Measurements from ENCODE around the gene FBXO22.
"Not testable (repeated sequence)": the region's sequence is repeated elsewhere in the genome, so short reads cannot be mapped to it uniquely, and the experiment has no call there.

FBXO22 gene

DNA sequence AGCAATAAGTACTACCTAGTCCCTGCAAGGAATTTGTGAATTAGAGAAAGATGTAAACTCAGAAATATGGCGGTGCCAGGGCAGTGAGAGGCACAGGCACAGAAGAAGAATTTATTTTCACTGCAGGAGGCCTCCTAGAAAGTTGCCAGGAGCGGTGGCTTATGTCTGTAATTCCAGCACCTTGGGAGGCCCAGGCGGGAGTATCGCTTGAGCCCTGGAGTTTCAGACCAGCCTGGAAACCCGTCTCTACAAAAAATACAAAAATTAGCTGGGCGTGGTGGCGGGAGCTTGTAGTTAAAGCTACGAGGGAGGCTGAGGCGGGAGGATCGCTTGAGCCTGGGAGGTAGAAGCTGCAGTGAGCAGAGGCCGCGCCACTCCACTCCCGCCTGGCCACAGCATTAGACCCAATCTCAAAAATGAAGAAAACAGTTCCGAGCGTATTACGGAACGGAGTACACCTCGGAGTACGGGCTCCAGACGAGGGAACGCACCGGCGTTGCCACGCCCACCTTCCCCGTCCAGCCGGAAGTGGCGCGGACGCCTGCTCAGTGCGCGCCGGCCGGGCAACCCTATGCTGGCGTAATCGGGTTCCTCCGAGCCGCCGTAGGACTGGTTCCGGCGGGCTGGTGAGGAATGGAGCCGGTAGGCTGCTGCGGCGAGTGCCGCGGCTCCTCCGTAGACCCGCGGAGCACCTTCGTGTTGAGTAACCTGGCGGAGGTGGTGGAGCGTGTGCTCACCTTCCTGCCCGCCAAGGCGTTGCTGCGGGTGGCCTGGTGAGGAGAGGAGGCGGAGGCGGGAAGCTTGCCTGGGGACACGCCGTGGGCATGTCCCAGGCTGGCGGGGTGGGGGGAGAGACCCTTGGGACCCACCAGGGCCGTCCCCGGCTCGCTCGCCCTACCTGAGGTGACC is at the start of gene FBXO22:
Gene FBXO22 (plus strand): TSS at position 548 of the 909 bp plus-strand sequence. CDS start 86 bp downstream, at position 634.
- Histone ChIP-seq H3K4me3 (ENCODE audit: low read depth, low read length) (peak within 1 kb of the TSS; percentile 93), H3K27me3 (replicated peaks) (no peaks in the 10 kb centered on the region), H3K27ac (peak within 1 kb of the TSS; percentile 44), H3K36me3 (replicated peaks) (peaks cover 13% of the 10 kb centered on the region)
- TF ChIP-seq, protein P1, sequence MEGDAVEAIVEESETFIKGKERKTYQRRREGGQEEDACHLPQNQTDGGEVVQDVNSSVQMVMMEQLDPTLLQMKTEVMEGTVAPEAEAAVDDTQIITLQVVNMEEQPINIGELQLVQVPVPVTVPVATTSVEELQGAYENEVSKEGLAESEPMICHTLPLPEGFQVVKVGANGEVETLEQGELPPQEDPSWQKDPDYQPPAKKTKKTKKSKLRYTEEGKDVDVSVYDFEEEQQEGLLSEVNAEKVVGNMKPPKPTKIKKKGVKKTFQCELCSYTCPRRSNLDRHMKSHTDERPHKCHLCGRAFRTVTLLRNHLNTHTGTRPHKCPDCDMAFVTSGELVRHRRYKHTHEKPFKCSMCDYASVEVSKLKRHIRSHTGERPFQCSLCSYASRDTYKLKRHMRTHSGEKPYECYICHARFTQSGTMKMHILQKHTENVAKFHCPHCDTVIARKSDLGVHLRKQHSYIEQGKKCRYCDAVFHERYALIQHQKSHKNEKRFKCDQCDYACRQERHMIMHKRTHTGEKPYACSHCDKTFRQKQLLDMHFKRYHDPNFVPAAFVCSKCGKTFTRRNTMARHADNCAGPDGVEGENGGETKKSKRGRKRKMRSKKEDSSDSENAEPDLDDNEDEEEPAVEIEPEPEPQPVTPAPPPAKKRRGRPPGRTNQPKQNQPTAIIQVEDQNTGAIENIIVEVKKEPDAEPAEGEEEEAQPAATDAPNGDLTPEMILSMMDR (IDR thresholded peaks at IDR 0.05; ENCODE audit: low read depth, low read length, missing control alignments) = no peak
- in situ Hi-C loops (cut with HindIII; ENCODE audit: low pct_ligation_motif_present, low sequenced_read_pairs) = no loop called here
- DNase-seq = peak; percentile 83

DNA sequence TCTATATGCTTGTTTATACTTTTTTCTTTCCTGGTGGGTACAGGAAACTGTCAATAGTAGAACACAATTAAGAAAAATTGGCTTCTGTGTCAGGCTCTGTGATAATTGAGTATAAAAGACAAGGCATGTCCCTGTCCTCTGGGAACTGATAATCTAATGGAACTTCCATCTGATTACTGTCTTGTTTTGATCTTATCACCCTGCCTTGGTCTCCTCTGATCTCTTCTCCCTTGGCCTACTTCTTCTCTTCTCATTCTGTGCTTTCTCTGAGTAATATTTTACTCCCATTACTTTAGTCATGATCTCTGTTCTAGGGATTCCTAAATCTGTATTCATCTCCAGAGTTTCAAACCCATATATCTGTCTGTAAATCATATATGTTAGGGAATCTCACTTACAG is 45.8 kb upstream of the FBXO22 start:
- no peak overlapping the region for H3K4me3 ChIP-seq (ENCODE audit: low read depth, low read length)
- in situ Hi-C loops (cut with HindIII; ENCODE audit: low pct_ligation_motif_present, low sequenced_read_pairs) = no loop called here
- no peaks in the 10 kb centered on the region for H3K27me3 ChIP-seq (replicated peaks)
- H3K27ac ChIP-seq = no peak overlapping the region
- TF ChIP-seq, protein P1 (IDR thresholded peaks at IDR 0.05; ENCODE audit: low read depth, low read length, missing control alignments) = no peak
- DNase-seq = no peak
- peaks cover 6% of the 10 kb centered on the region for H3K36me3 ChIP-seq (replicated peaks)

DNA sequence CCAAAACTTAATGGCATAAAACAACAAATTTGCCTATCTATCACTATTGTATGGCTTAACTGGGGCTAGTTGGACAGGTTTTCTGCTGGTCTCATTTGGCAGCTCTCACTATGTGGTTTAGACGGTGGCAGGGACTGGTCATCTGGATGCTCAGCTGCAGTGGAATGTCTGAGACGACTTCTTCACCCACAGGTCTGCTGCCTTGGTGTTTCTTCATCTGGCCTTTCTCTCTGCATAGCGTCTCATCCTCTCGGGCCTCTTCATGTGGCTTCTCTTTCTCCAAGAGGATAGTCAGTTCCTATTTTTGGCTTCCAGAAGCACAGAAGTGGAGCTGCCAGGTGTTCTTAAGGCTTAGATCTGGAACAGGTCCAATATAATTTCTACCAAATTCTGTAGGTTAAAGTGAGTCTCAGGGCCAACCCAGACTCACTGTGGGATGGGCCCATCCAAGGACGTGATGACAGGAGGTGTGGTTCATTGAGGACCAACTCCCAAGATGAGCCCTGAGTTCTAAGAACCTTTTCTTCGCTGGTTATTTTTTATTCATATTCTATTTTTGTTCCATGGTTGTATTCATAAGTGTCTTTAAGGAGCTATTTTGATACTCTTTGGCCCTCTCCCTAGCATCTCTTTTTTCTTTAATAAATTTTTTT is 41.8 kb upstream of the FBXO22 start:
- H3K27me3 ChIP-seq (replicated peaks) = no peaks in the 10 kb centered on the region
- peak; percentile 24 for DNase-seq
- H3K36me3 ChIP-seq (replicated peaks) = peaks cover 2% of the 10 kb centered on the region
- H3K27ac ChIP-seq = no peak overlapping the region
- no peak overlapping the region for H3K4me3 ChIP-seq (ENCODE audit: low read depth, low read length)
- TF ChIP-seq, protein P1 (IDR thresholded peaks at IDR 0.05; ENCODE audit: low read depth, low read length, missing control alignments) = no peak
- in situ Hi-C loops (cut with HindIII; ENCODE audit: low pct_ligation_motif_present, low sequenced_read_pairs) = no loop called here

DNA sequence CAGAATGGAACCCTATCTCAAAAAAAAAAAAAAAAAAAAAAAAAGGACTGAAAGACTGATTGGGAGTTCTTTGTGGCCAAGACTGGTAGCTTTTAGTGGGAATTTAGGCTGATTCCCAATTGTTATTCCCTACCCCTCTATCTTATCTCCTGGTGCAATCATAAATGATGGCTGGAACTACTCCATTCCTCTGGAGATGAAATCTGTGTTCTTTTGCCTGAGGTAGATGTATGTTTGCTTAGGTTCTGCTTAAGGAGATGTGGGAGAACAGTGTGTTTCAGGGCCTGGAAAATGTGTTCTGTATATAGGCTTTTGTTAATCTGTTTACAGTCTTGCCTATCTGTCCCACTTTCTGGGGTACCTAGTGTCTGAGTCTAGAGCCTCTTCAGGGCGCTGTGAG is 40.9 kb upstream of the FBXO22 start:
- Histone ChIP-seq H3K27me3 (replicated peaks) (no peaks in the 10 kb centered on the region), H3K36me3 (replicated peaks) (no peaks in the 10 kb centered on the region), H3K27ac (no peak overlapping the region), H3K4me3 (ENCODE audit: low read depth, low read length) (no peak overlapping the region)
- in situ Hi-C loops (cut with HindIII; ENCODE audit: low pct_ligation_motif_present, low sequenced_read_pairs) = no loop called here
- no peak for DNase-seq
- TF ChIP-seq, protein P1 (IDR thresholded peaks at IDR 0.05; ENCODE audit: low read depth, low read length, missing control alignments) = no peak

DNA sequence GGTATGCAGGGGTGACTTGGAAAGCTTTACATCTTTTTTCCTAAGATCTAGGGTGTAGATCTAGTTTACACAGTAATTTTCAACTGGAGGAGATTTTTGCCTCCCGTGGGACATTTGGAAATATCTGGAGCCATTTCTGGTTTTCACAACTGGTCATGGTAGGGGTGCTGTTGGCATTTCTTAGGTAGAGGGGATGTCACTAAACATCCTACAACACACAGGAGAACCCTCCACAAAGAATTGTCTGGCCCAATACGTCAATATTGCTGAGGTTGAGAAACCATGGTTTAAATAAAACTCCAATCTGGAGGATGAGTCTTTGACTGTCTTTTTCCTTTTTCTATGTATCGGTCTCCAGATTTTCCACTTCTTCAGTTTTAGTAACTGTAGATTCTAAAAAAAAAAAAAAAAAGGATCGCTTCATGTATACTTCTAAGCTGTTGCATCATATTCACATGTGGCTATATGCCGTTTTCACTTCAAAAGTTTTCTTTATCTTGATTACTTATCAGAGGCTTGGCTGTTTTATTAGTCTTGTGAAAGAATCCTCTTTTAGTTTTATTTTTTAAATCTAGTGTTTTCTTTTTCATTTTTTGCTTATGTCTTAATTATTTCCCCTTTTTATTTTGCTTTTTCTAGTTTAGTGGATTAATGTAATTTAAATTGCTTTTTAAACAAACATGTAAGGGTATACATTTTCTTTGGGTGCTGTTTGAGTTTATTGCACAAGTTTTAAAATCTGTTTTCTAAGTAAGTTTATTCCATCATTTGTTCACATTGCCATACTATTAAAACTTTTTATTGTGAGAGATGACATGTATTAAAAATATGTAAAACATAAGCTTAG is 39.2 kb upstream of the FBXO22 start:
- no peaks in the 10 kb centered on the region for H3K27me3 ChIP-seq (replicated peaks)
- H3K36me3 ChIP-seq (replicated peaks) = peaks cover 1% of the 10 kb centered on the region
- no peak for DNase-seq
- no peak overlapping the region for H3K27ac ChIP-seq
- TF ChIP-seq, protein P1 (IDR thresholded peaks at IDR 0.05; ENCODE audit: low read depth, low read length, missing control alignments) = no peak
- in situ Hi-C loops (cut with HindIII; ENCODE audit: low pct_ligation_motif_present, low sequenced_read_pairs) = no loop called here
- no peak overlapping the region for H3K4me3 ChIP-seq (ENCODE audit: low read depth, low read length)

DNA sequence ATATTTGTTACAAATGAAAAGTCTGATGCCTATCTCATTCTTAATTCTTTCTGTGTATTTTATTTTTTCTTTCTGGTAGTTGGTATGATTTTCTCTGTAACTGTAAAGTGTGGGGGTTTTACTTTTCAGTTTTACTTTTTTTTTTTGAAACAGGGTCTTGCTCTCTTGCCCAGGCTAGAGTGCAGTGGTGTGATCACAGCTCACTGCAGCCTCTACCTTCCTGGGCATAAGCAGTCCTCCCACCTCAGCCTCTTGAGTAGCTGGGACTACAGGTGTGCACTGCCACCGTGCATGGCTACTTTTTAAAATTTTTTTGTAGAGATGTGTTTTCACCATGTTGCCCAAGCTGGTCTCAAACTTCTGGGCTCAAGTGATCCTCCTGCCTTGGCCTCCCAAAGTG is 37.6 kb upstream of the FBXO22 start:
- H3K27me3 ChIP-seq (replicated peaks); DNase-seq; in situ Hi-C loops (cut with HindIII; ENCODE audit: low pct_ligation_motif_present, low sequenced_read_pairs); H3K36me3 ChIP-seq (replicated peaks); H3K4me3 ChIP-seq (ENCODE audit: low read depth, low read length); H3K27ac ChIP-seq: not testable (repeated sequence)

Measured in brain microvascular endothelial cell (primary cell).